NCI-H1694 treated with DMSO at 0.1 percent for 48 hours (cell line): ENCODE results near the gene FARS2.

Source experiments
- DNase-seq: peaks from one replicate; lab custom pipeline; 2025; lab: John Stamatoyannopoulos, UW

The FARS2 gene

GRCh38 chr6:5249451-5250122, 11.7 kb upstream of the FARS2 start:
- DNase-seq = no peak

GRCh38 chr6:5250451-5250850, 10.9 kb upstream of the FARS2 start:
- DNase-seq = no peak

- DNase-seq = no peak
Observed at GRCh38 chr6:5250911-5251310, 10.4 kb upstream of the FARS2 start.

GRCh38 chr6:5256952-5257351, 4.4 kb upstream of the FARS2 start:
- DNase-seq = no peak

- no peak for DNase-seq
Observed at GRCh38 chr6:5257400-5257799, 3.9 kb upstream of the FARS2 start.

GRCh38 chr6:5259428-5259827, 1.9 kb upstream of the FARS2 start:
- no peak for DNase-seq

- peak; percentile 52 for DNase-seq
Observed at GRCh38 chr6:5260111-5260620, 1.1 kb upstream of the FARS2 start.

- no peak for DNase-seq
Observed at GRCh38 chr6:5261545-5262109, 314 bp downstream of the FARS2 start.

GRCh38 chr6:5266423-5266822, 5.1 kb downstream of the FARS2 start:
- no peak for DNase-seq

- DNase-seq = no peak
Observed at GRCh38 chr6:5270093-5270680, 8.9 kb downstream of the FARS2 start.

- no peak for DNase-seq
Observed at GRCh38 chr6:5271926-5272325, 10.6 kb downstream of the FARS2 start.

- no peak for DNase-seq
Observed at GRCh38 chr6:5274231-5274630, 12.9 kb downstream of the FARS2 start.

GRCh38 chr6:5275497-5275896, 14.2 kb downstream of the FARS2 start:
- no peak for DNase-seq

GRCh38 chr6:5276581-5276980, 15.3 kb downstream of the FARS2 start:
- DNase-seq = no peak

GRCh38 chr6:5277589-5277988, 16.3 kb downstream of the FARS2 start:
- DNase-seq = no peak

- no peak for DNase-seq
Observed at GRCh38 chr6:5278047-5278446, 16.7 kb downstream of the FARS2 start.

- no peak for DNase-seq
Observed at GRCh38 chr6:5278565-5279120, 17.3 kb downstream of the FARS2 start.

GRCh38 chr6:5279891-5280338, 18.6 kb downstream of the FARS2 start:
- no peak for DNase-seq

GRCh38 chr6:5280920-5281319, 19.6 kb downstream of the FARS2 start:
- no peak for DNase-seq

- DNase-seq = no peak
Observed at GRCh38 chr6:5282191-5282623, 20.9 kb downstream of the FARS2 start.

GRCh38 chr6:5285081-5285480, 23.8 kb downstream of the FARS2 start:
- DNase-seq = no peak

- no peak for DNase-seq
Observed at GRCh38 chr6:5285526-5285925, 24.2 kb downstream of the FARS2 start.

- no peak for DNase-seq
Observed at GRCh38 chr6:5286780-5287179, 25.5 kb downstream of the FARS2 start.
